ENCODE data around the gene LRCH2.
A peak's percentile ranks its signal among the peaks of the same experiment; 100 is the strongest.

The LRCH2 gene

DNA sequence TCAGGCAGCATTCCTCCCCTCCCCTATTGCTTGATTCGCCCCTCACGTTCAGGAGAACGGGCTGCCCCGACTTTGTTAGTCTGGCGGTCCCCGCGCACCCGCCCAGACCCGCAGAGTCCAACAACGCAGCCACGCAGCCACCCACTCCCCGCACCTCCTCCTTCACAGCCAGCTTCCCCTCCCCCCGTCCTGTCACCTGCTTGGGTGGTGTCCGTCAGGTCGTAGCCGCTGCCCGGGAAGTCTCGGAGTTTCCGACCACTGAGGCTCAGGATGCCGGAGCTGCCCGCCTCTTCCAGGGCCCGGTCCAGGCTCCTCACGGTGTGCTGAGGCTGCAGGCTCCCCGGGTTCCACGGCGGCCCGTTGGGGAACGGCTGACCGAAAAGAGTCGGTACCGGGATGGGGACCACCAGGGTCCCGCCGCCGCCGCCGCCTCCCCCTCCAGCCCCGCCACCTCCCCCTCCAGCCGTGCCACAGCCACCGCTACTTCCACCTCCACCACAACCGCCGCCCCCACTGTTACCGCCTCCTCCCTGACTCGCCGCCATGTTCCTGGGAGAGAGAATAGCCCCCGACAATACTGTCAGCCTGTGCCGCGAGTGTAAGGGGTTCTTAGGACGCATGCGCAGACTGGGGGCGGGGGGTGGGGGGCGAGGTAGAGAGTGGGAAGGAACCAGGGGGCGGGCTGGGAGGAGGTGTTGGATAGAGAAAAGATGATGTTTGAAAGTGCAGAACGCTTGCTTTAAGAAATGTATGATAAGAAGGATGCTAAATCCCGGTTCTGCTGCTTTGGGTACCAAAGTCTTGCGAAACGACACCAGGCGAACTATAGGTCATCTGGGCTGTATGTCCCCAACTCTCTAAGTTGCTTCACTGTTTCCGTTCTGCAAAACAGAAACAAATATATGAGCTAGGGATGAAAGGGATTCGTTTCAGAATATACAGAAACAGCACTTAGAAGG, at the start of gene LRCH2:
LRCH2 (minus strand) TSS at position 600 of the 959 bp plus-strand sequence; CDS start at position 545, 55 bp downstream.
- H3K4me3 ChIP-seq (ENCODE audit: low read depth in 1 of 2, low read length in 2 of 2) = peak within 1 kb of the TSS; percentile 40 to 48
- H3K36me3 ChIP-seq (ENCODE audit: control insufficient read depth in 1 of 2, insufficient read depth in 2 of 2, low read length in 2 of 2) = no peaks in the 10 kb centered on the region
- H3K9ac ChIP-seq (ENCODE audit: low read depth in 1 of 2, low read length in 2 of 2) = no peak within 1 kb of the TSS
- H3K27me3 ChIP-seq (ENCODE audit: control insufficient read depth in 1 of 2, insufficient read depth in 2 of 2, low read length in 2 of 2) = peaks cover 0 to 9% of the 10 kb centered on the region in 2 donors
- H3K9me3 ChIP-seq (ENCODE audit: control insufficient read depth in 1 of 2, low read length in 2 of 2) = no peaks in the 10 kb centered on the region
- H3K27ac ChIP-seq (ENCODE audit: low read depth, low read length) = no peak within 1 kb of the TSS
- no peaks in the 10 kb centered on the region for H3K4me1 ChIP-seq (ENCODE audit: control insufficient read depth in 1 of 2, insufficient read depth in 2 of 2, low read length in 2 of 2)

- no peaks in the 10 kb centered on the region for H3K9me3 ChIP-seq (ENCODE audit: control insufficient read depth in 1 of 2, low read length in 2 of 2)
- no peaks in the 10 kb centered on the region for H3K36me3 ChIP-seq (ENCODE audit: control insufficient read depth in 1 of 2, insufficient read depth in 2 of 2, low read length in 2 of 2)
- no peak overlapping the region for H3K27ac ChIP-seq (ENCODE audit: low read depth, low read length)
- H3K4me3 ChIP-seq (ENCODE audit: low read depth in 1 of 2, low read length in 2 of 2) = no peak overlapping the region
- H3K4me1 ChIP-seq (ENCODE audit: control insufficient read depth in 1 of 2, insufficient read depth in 2 of 2, low read length in 2 of 2) = no peaks in the 10 kb centered on the region
- H3K27me3 ChIP-seq (ENCODE audit: control insufficient read depth in 1 of 2, insufficient read depth in 2 of 2, low read length in 2 of 2) = no peaks in the 10 kb centered on the region
- H3K9ac ChIP-seq (ENCODE audit: low read depth in 1 of 2, low read length in 2 of 2) = no peak overlapping the region
Observed at GRCh38 chrX:115269051-115269683, 35.3 kb upstream of the LRCH2 start.

- Histone ChIP-seq H3K9ac (ENCODE audit: low read depth in 1 of 2, low read length in 2 of 2) (no peak overlapping the region), H3K9me3 (ENCODE audit: control insufficient read depth in 1 of 2, low read length in 2 of 2) (no peaks in the 10 kb centered on the region), H3K4me1 (ENCODE audit: control insufficient read depth in 1 of 2, insufficient read depth in 2 of 2, low read length in 2 of 2) (no peaks in the 10 kb centered on the region), H3K27ac (ENCODE audit: low read depth, low read length) (no peak overlapping the region), H3K4me3 (ENCODE audit: low read depth in 1 of 2, low read length in 2 of 2) (no peak overlapping the region), H3K36me3 (ENCODE audit: control insufficient read depth in 1 of 2, insufficient read depth in 2 of 2, low read length in 2 of 2) (no peaks in the 10 kb centered on the region), H3K27me3 (ENCODE audit: control insufficient read depth in 1 of 2, insufficient read depth in 2 of 2, low read length in 2 of 2) (no peaks in the 10 kb centered on the region)
Observed at GRCh38 chrX:115268421-115268820, 34.5 kb upstream of the LRCH2 start.

GRCh38 chrX:115266300-115266699, 32.4 kb upstream of the LRCH2 start:
- Histone ChIP-seq H3K27ac (ENCODE audit: low read depth, low read length) (no peak overlapping the region), H3K4me1 (ENCODE audit: control insufficient read depth in 1 of 2, insufficient read depth in 2 of 2, low read length in 2 of 2) (no peaks in the 10 kb centered on the region), H3K9ac (ENCODE audit: low read depth in 1 of 2, low read length in 2 of 2) (no peak overlapping the region), H3K27me3 (ENCODE audit: control insufficient read depth in 1 of 2, insufficient read depth in 2 of 2, low read length in 2 of 2) (no peaks in the 10 kb centered on the region), H3K36me3 (ENCODE audit: control insufficient read depth in 1 of 2, insufficient read depth in 2 of 2, low read length in 2 of 2) (no peaks in the 10 kb centered on the region), H3K4me3 (ENCODE audit: low read depth in 1 of 2, low read length in 2 of 2) (no peak overlapping the region), H3K9me3 (ENCODE audit: control insufficient read depth in 1 of 2, low read length in 2 of 2) (no peaks in the 10 kb centered on the region)

- H3K27ac ChIP-seq (ENCODE audit: low read depth, low read length) = no peak overlapping the region
- no peaks in the 10 kb centered on the region for H3K4me1 ChIP-seq (ENCODE audit: control insufficient read depth in 1 of 2, insufficient read depth in 2 of 2, low read length in 2 of 2)
- H3K36me3 ChIP-seq (ENCODE audit: control insufficient read depth in 1 of 2, insufficient read depth in 2 of 2, low read length in 2 of 2) = no peaks in the 10 kb centered on the region
- H3K9ac ChIP-seq (ENCODE audit: low read depth in 1 of 2, low read length in 2 of 2) = no peak overlapping the region
- no peak overlapping the region for H3K4me3 ChIP-seq (ENCODE audit: low read depth in 1 of 2, low read length in 2 of 2)
- no peaks in the 10 kb centered on the region for H3K9me3 ChIP-seq (ENCODE audit: control insufficient read depth in 1 of 2, low read length in 2 of 2)
- H3K27me3 ChIP-seq (ENCODE audit: control insufficient read depth in 1 of 2, insufficient read depth in 2 of 2, low read length in 2 of 2) = no peaks in the 10 kb centered on the region
Observed at GRCh38 chrX:115264009-115264408, 30.1 kb upstream of the LRCH2 start.

GRCh38 chrX:115261148-115261547, 27.3 kb upstream of the LRCH2 start:
- H3K9me3 ChIP-seq (ENCODE audit: control insufficient read depth in 1 of 2, low read length in 2 of 2) = no peaks in the 10 kb centered on the region
- no peak overlapping the region for H3K4me3 ChIP-seq (ENCODE audit: low read depth in 1 of 2, low read length in 2 of 2)
- H3K36me3 ChIP-seq (ENCODE audit: control insufficient read depth in 1 of 2, insufficient read depth in 2 of 2, low read length in 2 of 2) = no peaks in the 10 kb centered on the region
- H3K27me3 ChIP-seq (ENCODE audit: control insufficient read depth in 1 of 2, insufficient read depth in 2 of 2, low read length in 2 of 2) = no peaks in the 10 kb centered on the region
- H3K9ac ChIP-seq (ENCODE audit: low read depth in 1 of 2, low read length in 2 of 2) = no peak overlapping the region
- no peak overlapping the region for H3K27ac ChIP-seq (ENCODE audit: low read depth, low read length)
- H3K4me1 ChIP-seq (ENCODE audit: control insufficient read depth in 1 of 2, insufficient read depth in 2 of 2, low read length in 2 of 2) = no peaks in the 10 kb centered on the region

GRCh38 chrX:115260330-115260729, 26.4 kb upstream of the LRCH2 start:
- H3K36me3 ChIP-seq (ENCODE audit: control insufficient read depth in 1 of 2, insufficient read depth in 2 of 2, low read length in 2 of 2) = no peaks in the 10 kb centered on the region
- H3K27ac ChIP-seq (ENCODE audit: low read depth, low read length) = no peak overlapping the region
- no peaks in the 10 kb centered on the region for H3K27me3 ChIP-seq (ENCODE audit: control insufficient read depth in 1 of 2, insufficient read depth in 2 of 2, low read length in 2 of 2)
- H3K4me3 ChIP-seq (ENCODE audit: low read depth in 1 of 2, low read length in 2 of 2) = no peak overlapping the region
- no peaks in the 10 kb centered on the region for H3K4me1 ChIP-seq (ENCODE audit: control insufficient read depth in 1 of 2, insufficient read depth in 2 of 2, low read length in 2 of 2)
- no peak overlapping the region for H3K9ac ChIP-seq (ENCODE audit: low read depth in 1 of 2, low read length in 2 of 2)
- H3K9me3 ChIP-seq (ENCODE audit: control insufficient read depth in 1 of 2, low read length in 2 of 2) = no peaks in the 10 kb centered on the region

DNA sequence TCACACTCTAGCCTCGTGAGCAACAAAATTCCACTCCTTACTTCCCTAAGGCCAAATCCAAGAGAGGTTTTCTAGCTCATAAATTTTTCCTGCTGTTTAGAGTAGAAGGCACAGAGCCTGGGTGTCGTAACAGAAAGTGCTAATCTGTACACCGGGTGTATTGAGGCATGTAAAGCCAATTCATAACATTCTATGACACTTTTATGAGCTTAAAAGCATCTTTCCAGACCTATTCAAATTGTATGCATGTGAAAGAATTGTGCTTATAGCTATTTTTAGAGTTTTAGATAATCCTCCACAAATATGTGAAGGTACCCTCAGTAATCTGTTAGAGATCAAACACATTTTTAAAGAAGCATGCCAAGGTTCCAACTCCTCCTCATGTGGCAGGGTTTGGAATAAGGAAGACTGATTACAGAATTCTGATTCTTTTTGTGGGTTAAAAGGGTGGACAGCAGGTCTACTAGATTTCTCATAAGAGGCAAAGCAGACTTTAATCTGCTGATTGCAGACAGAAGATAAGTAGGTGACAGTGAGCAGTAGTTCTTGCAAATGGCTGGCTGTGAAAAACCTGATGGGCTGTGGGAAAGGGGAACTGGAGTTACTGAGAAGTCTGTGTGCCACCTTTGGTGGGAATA, 25.5 kb upstream of the LRCH2 start:
- H3K27ac ChIP-seq (ENCODE audit: low read depth, low read length) = no peak overlapping the region
- H3K9ac ChIP-seq (ENCODE audit: low read depth in 1 of 2, low read length in 2 of 2) = no peak overlapping the region
- no peaks in the 10 kb centered on the region for H3K4me1 ChIP-seq (ENCODE audit: control insufficient read depth in 1 of 2, insufficient read depth in 2 of 2, low read length in 2 of 2)
- no peak overlapping the region for H3K4me3 ChIP-seq (ENCODE audit: low read depth in 1 of 2, low read length in 2 of 2)
- H3K36me3 ChIP-seq (ENCODE audit: control insufficient read depth in 1 of 2, insufficient read depth in 2 of 2, low read length in 2 of 2) = no peaks in the 10 kb centered on the region
- no peaks in the 10 kb centered on the region for H3K27me3 ChIP-seq (ENCODE audit: control insufficient read depth in 1 of 2, insufficient read depth in 2 of 2, low read length in 2 of 2)
- H3K9me3 ChIP-seq (ENCODE audit: control insufficient read depth in 1 of 2, low read length in 2 of 2) = no peaks in the 10 kb centered on the region

DNA sequence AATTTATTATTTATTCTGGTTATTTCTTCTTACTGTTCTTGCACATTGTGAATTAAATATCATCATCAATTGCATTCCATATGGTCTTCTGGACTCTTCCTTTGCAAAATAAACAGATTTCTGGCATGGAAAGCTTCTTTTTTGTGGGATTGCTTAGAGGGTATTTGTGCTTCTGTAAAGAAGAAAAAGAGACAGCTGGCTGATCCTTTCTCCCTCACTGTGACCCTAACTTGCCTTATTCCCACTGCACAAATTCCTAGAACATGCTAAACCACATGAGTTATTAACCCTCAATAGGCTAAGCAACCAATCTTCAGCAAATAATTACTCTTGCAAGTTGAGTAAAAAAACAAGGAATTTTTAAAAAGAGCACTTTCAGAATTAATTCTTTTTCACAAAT, 23.8 kb upstream of the LRCH2 start:
- Histone ChIP-seq H3K4me3 (ENCODE audit: low read depth in 1 of 2, low read length in 2 of 2) (no peak overlapping the region), H3K4me1 (ENCODE audit: control insufficient read depth in 1 of 2, insufficient read depth in 2 of 2, low read length in 2 of 2) (no peaks in the 10 kb centered on the region), H3K9ac (ENCODE audit: low read depth in 1 of 2, low read length in 2 of 2) (no peak overlapping the region), H3K9me3 (ENCODE audit: control insufficient read depth in 1 of 2, low read length in 2 of 2) (no peaks in the 10 kb centered on the region), H3K36me3 (ENCODE audit: control insufficient read depth in 1 of 2, insufficient read depth in 2 of 2, low read length in 2 of 2) (no peaks in the 10 kb centered on the region), H3K27me3 (ENCODE audit: control insufficient read depth in 1 of 2, insufficient read depth in 2 of 2, low read length in 2 of 2) (no peaks in the 10 kb centered on the region), H3K27ac (ENCODE audit: low read depth, low read length) (no peak overlapping the region)

DNA sequence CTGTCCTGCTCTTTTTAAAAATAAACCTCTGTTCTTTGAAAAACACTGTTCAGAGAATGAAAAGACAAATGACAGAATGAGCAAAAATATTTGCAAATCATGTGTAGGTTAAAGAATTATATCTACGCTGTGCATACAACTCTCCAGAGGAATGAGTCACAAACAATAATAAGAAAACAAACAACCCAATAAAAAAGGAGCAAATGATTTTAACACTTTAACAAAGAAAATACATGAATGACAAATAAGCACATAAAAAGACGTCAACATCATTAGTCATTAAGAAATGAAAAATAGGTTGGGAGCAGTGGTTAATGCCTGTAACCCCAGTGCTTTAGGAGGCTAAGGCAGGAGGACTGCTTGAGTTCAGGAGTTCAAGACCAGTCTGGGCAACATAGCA, 21.1 kb upstream of the LRCH2 start:
- no peaks in the 10 kb centered on the region for H3K4me1 ChIP-seq (ENCODE audit: control insufficient read depth in 1 of 2, insufficient read depth in 2 of 2, low read length in 2 of 2)
- H3K27ac ChIP-seq (ENCODE audit: low read depth, low read length) = no peak overlapping the region
- H3K9me3 ChIP-seq (ENCODE audit: control insufficient read depth in 1 of 2, low read length in 2 of 2) = no peaks in the 10 kb centered on the region
- H3K4me3 ChIP-seq (ENCODE audit: low read depth in 1 of 2, low read length in 2 of 2) = no peak overlapping the region
- no peak overlapping the region for H3K9ac ChIP-seq (ENCODE audit: low read depth in 1 of 2, low read length in 2 of 2)
- no peaks in the 10 kb centered on the region for H3K27me3 ChIP-seq (ENCODE audit: control insufficient read depth in 1 of 2, insufficient read depth in 2 of 2, low read length in 2 of 2)
- H3K36me3 ChIP-seq (ENCODE audit: control insufficient read depth in 1 of 2, insufficient read depth in 2 of 2, low read length in 2 of 2) = no peaks in the 10 kb centered on the region

Measured in duodenal mucosa (tissue), 2 donors.